Hematopoietic multipotent progenitor cell treated with erythropoietin and hydrocortisone succinate and interleukin-3 and kit ligand, for 6 days (in vitro differentiated cells): ENCODE results near the gene SMPD3.

Source experiments
- DNase-seq: peaks from one replicate; pipeline ENCODE4 v3.0.0-alpha.2; 2015

Gene SMPD3

GRCh38 chr16:68379472-68380347, 68.6 kb downstream of the SMPD3 start:
- DNase-seq: no peak

DNA sequence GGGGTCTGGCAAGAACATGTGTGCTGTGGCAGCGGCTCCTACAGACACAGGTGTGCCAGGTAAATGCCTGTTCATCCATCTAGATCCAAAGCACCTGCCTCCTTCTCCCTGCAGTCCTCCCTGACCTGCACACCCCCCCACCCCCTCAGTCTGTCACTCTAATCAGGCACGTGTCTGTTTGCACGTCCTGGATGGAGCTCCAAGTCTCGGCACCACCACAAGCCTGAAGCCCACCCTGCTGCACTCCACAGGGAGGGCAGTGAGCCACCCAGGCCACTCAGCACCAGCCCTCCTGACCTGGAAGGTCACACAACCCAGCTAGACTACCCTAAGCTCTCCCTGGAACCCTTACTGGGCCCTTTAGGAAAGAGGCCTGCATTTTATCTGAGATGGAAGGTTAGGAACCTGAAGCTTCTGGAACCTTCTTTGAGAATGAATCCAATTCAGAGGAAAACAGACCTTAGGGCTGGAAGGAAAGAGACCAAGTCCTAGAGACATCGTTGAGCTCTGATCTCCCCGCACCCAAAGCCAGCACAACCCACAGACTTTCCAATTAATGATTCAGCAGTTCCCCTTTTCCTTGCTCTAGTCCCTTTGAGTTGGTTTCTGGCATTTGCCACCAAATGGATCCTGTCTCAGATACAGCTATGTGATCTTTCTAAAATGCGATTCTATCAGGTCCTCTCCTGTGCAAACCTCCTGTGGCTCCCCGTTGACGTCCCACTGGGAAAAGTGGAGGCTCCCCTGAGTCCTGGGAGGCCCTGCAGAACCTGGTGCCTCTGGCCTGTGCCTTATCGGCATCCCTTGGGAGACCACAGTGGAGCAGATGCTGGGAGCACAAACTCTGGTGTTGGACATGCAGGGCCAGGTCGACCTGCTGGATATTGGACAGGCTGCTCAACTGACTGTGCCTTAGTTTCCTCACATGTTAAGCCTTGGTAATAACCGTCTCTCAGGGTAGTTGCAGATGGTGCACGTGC, 69.6 kb downstream of the SMPD3 start:
- DNase-seq: no peak

- no peak for DNase-seq
These were observed 70.5 kb downstream of the SMPD3 start for GRCh38 chr16:68377667-68378393.

DNA sequence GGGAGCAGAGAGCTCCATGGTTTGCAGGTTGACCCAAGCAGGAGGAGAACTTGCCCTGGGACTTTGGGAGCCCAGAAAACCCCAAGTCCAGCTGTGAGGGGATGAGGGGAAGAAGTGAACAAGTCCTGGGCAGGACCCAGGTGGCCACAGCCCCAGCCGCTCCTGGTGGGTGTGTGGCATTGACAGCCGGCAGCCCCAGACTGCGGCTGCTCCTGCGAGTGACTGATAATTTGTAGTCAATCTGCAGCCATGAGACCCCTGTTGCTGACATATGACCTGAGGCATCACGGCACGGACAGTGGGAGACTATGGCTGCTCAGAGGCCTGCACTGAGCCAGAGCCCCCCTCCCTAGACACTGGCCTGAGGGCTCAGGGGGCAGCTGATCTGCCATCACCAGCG, 71.1 kb downstream of the SMPD3 start:
- DNase-seq: no peak

DNA sequence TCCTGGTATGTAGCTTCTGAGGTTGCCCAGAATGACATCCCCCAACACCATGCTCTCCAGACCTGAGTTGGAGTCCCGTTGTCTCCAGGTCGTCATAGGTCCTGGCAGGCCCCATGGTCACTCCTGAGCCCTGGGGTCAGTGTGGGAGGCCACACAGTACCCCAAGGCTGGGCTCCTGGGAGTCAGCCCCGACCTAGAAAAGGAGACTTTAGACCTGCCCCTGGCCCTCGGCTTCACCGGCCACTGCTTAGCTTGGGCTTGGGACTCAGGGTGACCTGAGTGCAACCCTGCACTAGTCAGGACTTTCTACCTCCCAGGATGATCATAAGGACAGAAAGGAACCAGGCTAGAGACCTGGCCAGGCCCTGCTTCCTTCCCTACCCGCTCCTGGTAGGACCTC, 71.7 kb downstream of the SMPD3 start:
- DNase-seq: no peak

- no peak for DNase-seq
These were observed 72.3 kb downstream of the SMPD3 start for GRCh38 chr16:68375801-68376536.

DNA sequence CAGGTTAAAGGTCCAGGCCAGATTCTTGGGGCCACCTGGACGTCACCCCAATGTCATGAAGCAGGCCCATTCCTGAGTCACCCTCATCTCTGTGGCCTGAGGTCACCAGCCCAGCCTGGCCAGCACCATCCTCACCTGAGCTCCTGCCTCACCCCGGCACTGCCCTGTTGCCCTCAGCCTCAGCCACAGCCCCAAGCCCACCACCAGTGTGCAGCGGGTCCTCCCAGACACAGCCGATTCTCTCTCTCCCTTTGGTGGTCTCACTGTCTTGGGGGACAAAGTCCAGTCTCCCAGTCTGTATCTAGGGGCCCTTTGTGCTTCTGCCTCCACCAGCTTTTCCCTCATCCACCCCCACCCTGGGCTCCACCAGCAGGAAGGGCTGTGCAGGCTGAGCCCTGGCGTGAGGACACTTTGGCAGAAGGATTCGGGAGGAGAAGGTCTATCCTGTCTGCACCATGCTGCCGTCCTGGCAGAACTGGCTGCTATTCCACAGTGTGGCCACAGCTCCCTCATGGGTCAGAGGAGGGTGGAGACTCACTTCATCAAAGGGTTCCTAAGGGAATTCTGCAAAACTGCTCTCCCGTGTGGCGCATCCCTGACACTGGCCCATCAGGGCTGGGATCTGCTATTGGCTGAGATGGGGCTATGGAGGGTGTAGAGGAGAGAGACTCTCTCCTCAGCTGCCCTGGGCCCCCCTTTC, 73.2 kb downstream of the SMPD3 start:
- no peak for DNase-seq

GRCh38 chr16:68374246-68374805, 74.0 kb downstream of the SMPD3 start:
- DNase-seq: no peak

GRCh38 chr16:68373528-68374245, 74.6 kb downstream of the SMPD3 start:
- no peak for DNase-seq

GRCh38 chr16:68372806-68373205, 75.5 kb downstream of the SMPD3 start:
- DNase-seq: no peak

- no peak for DNase-seq
These were observed 76.0 kb downstream of the SMPD3 start for GRCh38 chr16:68372381-68372720.

DNA sequence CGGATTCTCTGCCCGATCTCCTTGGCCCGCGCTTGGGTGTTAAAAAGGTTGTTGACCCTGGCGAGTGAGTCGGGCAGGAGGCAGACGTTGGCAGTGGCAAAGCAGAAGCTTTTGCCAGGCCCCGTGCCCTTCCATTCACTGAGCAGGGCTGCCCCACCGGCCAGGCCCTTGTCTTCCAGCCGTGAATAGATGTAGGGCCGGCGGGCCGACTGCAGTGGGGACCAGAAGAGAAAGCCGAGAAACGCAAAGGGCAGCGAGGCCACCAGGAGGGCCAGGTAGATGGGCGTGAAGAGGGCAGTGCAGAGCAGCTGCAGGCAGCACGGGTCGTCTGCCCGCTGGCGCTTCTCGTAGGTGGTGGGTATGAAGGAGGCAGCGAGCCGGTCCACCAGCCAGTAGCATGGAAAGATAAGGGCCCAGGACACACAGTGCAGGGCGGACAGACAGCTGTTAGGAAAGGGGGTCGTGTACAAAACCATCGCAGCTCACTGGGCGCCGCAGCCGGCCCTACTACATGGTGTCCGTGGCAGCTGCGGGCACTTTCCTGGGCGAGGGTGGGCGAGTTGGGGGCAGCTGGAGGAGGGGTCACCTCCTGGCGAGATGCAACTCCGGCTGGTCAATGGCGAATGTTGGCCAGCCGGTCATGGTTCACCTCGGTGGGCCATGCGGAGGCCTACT, 76.5 kb downstream of the SMPD3 start:
- DNase-seq: no peak

DNA sequence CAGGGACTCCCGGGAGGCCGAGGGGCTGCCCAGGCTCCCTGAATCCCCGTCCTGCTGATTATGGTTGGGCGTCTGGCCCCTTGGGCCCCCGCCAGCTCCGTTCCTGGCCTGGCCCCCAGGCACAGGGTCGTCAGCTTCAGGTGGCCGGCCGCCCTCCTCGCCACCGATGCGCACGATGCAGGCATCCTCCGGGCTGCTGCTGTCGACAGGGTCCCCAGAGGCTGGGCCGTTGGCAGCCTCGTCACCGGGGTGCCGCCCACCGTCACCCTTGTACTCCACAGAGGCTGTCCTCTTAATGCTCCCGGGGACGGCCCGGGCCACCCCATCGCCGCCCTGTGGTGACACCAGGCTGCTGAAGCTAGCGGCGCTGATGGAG, 77.0 kb downstream of the SMPD3 start:
- DNase-seq: no peak

DNA sequence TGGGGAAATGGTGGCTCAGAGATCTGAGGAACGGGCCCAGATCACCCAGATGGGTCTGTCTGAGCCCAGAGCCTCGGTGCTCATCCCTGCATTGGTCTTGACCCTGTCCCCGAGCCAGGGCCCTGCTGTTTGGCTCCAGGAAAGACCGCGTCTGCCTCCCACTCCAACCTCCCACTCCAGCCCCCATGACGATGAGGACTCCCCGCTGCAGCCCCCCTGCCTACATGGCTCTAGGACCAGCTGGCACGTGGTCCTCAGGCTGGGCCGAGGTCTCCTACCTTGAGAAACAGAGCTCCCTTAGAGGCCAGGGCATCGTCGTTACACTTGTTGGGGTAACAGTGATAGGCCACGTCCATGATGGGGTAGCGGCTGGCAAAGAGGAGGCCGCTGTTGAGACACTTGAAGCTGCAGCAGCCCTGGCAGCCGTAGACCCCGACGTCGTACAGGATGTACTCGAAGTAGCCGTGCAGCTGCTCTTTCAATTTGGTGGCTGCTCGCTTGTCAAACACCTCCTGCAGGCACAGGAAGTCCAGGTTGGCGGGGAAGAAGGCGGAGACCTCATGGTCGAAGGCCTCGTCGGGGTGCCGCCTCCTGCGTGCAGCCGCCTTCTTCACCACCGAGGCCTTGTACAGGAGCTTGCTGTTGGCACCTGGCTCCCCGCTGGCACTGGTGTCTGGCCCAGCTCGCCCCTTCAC, 77.6 kb downstream of the SMPD3 start:
- no peak for DNase-seq

DNA sequence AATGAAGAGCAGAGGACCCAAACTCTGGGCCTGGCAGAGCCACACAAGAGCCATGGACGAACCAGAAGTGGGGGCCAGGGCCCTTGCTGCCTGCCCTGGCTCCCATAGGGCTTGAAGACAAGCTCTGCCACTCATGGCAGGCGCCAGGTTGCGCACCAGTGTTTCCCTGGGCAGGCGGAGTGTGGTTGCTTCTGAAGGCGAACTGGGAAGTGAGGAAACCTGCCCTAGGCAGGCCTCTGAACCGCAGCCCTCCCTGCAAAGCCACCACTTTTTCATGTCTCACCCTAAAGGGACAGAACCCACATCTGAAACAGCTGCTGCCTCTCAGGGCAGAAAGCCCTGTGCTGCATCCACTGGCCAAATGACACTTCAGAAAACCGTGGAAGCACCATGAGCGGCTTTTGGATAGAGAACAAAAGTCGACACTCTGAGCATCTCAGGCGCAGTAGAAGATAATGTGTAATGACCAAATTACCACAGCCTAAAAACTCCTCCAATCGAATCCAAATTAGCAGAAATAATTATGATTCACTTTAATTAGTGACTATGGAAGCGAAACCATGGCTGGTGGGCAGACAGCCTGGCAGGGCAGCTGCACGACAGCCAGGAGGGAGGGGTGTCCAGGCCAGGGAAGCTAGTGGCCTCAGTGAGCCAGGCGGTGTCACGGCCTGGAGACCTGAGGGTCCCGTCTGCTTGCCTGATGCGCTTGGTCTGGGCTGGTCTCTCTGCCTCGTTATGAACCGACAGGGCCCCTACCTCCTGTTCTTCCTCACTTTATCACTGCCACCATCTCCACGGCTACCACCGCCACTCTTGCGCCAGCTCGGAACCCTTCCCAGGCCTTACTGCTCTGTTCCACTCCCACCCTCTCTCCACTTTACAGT, 78.4 kb downstream of the SMPD3 start:
- peak; percentile 72 for DNase-seq

GRCh38 chr16:68369168-68369567, 79.1 kb downstream of the SMPD3 start:
- DNase-seq: no peak

- no peak for DNase-seq
These were observed 79.9 kb downstream of the SMPD3 start for GRCh38 chr16:68368301-68368888.

GRCh38 chr16:68367891-68368290, 80.4 kb downstream of the SMPD3 start:
- DNase-seq: no peak
